ENCODE results near the gene BDNF.

Gene BDNF

GRCh38 chr11:27625347-27625912 is 74.8 kb downstream of the BDNF start:
- no peak for DNase-seq (ENCODE audit: low spot score)

- DNase-seq (ENCODE audit: low spot score): no peak
Observed at GRCh38 chr11:27623945-27624523, 76.2 kb downstream of the BDNF start.

GRCh38 chr11:27622541-27623300 is 77.5 kb downstream of the BDNF start:
- no peak for DNase-seq (ENCODE audit: low spot score)

- no peak for DNase-seq (ENCODE audit: low spot score)
Observed at GRCh38 chr11:27621405-27622161, 78.7 kb downstream of the BDNF start.

- DNase-seq (ENCODE audit: low spot score): no peak
Observed at GRCh38 chr11:27619763-27620335, 80.4 kb downstream of the BDNF start.

GRCh38 chr11:27619039-27619574 is 81.1 kb downstream of the BDNF start:
- no peak for DNase-seq (ENCODE audit: low spot score)

- no peak for DNase-seq (ENCODE audit: low spot score)
Observed at GRCh38 chr11:27618281-27618915, 81.9 kb downstream of the BDNF start.

GRCh38 chr11:27616711-27617110 is 83.5 kb downstream of the BDNF start:
- no peak for DNase-seq (ENCODE audit: low spot score)

- no peak for DNase-seq (ENCODE audit: low spot score)
Observed at GRCh38 chr11:27615833-27616232, 84.4 kb downstream of the BDNF start.

GRCh38 chr11:27614092-27614491 is 86.2 kb downstream of the BDNF start:
- no peak for DNase-seq (ENCODE audit: low spot score)

- DNase-seq (ENCODE audit: low spot score): no peak
Observed at GRCh38 chr11:27612932-27613880, 87.0 kb downstream of the BDNF start.

GRCh38 chr11:27611947-27612455 is 88.3 kb downstream of the BDNF start:
- no peak for DNase-seq (ENCODE audit: low spot score)

GRCh38 chr11:27611390-27611789 is 88.9 kb downstream of the BDNF start:
- no peak for DNase-seq (ENCODE audit: low spot score)

- DNase-seq (ENCODE audit: low spot score): no peak
Observed at GRCh38 chr11:27610946-27611345, 89.3 kb downstream of the BDNF start.

GRCh38 chr11:27610280-27610679 is 90.0 kb downstream of the BDNF start:
- DNase-seq (ENCODE audit: low spot score): no peak

GRCh38 chr11:27608951-27609350 is 91.3 kb downstream of the BDNF start:
- no peak for DNase-seq (ENCODE audit: low spot score)

- no peak for DNase-seq (ENCODE audit: low spot score)
Observed at GRCh38 chr11:27605422-27605821, 94.8 kb downstream of the BDNF start.

All from kidney capillary endothelial cell (primary cell).